Middle frontal gyrus (tissue), 1 donor: ENCODE measurements around the gene MVB12B.

Experiments used
- DNase-seq: peaks from one replicate; pipeline ENCODE4 v3.0.0-alpha.2; 2015; ENCODE audit warnings: low spot score; ENCODE audit errors: extremely low spot score

The MVB12B gene

DNA sequence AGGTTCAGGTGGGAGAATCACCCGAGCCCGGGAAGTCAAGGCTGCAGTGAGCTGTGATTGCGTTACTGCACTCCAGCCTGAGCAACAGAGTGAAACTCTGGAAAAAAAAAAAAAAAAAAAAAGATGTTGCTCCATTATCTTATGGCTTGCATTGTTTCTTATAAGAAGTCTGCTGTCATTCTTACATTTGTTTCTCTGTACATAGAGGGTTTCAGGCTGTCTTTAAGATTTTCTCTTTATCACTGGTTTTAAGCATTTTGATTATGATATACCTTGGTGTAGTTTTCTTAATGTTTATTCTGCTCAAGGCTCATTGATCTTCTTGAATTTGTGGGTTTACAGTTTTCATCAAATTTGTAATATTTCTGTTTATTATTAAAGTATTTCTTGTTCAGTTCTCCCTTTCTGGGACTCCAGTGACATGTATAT lies 35.2 kb downstream of the MVB12B start:
- DNase-seq: no peak

DNA sequence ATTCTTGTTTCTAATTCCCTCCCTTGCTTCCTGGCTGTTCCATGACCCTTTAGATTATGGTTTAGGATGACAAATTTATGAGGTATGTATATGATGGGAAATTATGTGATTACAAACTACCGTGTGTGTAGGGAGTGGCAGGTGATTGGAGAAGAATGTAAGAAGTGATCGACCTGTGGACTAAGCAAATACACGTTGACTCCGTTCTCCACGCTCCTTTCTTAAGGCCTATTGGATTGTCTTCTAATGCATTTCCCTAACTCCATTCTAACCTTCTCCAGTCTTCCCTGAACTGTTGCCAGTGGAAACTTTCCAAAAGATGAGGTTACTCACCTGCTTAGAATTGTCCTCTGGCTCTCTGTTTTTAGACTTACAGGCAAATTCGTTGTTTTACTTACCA lies 36.6 kb downstream of the MVB12B start:
- no peak for DNase-seq

DNA sequence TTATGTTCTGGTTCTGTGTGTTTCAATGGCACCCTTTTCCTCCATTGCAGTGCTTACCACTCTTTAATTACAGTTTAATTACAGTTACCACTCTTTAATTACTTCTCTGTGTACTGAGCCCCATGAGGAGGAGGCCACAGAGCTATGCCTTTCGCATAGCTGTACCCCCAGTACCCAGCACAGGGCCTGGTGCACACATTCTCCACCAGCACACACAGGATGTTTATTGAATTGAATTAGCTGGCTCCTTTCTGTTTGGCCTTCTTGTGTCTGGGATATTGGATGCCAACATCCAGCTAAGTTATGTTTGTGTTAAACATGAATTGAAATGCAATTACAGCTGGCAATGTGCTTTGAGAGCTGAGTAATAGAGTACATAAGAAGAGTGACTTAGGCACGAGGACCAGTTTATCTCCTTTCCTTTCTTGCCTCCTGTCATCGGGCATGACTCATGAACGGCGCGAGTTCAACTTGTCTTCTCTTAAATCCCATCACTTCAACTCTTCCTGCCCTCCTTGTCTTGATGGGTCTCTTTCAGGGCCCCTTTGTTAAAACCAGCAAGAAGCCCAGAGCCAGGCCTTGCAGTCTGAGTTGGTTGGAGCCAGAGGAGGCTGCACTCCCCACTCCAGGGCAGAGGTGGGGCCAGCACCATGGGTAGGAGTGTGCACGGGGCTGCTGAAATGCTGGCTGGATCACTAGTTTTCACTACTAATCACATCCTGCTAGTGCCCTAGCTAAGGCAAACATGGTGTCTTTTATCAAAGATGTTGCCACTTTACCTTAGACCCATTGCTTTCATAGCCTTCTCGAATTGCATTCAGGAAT lies 37.4 kb downstream of the MVB12B start:
- no peak for DNase-seq

DNA sequence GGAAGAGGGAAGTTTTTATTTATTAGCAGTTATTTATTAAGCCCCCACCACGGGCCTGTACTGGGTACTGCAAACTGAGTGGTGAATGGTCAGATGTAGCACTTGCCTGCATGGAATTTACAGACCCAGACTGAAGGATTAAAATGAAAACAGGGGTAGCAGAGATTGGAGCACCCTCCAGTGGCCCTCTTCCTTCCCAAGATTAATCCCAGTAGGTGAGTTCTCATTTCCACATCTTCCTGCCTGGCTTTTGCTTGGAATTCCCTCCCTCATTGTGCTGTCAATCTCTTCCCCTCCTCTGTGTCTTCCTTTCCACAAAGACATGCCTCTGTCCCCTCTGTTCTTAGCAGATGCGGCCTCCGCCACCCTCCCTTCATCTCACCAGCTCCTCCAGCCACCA lies 39.2 kb downstream of the MVB12B start:
- no peak for DNase-seq

DNA sequence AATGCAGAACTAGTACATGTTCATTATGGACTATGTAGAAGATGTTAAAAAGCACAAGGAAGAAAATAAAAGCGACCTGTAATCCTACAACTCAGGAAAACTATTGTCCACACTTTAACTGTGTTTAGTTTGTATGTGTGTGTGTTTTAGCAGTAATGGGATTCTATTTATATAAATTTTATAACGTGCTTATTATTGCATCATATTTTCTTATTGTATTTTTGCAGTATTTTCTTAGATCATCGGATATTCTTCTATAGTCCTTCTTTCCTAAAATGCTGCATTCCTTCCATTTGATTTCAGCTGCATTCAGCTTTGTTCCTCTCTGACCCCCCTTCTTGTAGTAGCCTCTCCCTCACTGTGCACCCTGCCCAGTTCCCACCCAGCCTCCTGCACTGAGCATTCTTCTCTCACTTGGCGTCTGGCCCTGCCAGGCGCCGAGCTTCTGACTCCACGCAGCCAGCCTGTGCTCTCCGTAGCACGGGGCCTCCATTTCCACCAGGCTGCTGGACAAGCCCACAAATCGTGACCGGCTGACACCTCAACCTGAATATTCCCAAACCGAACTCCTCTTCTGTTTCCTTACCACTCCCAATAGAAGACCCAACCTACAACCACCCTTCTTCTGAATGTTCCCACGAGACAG lies 39.9 kb downstream of the MVB12B start:
- DNase-seq: peak; percentile 69

DNA sequence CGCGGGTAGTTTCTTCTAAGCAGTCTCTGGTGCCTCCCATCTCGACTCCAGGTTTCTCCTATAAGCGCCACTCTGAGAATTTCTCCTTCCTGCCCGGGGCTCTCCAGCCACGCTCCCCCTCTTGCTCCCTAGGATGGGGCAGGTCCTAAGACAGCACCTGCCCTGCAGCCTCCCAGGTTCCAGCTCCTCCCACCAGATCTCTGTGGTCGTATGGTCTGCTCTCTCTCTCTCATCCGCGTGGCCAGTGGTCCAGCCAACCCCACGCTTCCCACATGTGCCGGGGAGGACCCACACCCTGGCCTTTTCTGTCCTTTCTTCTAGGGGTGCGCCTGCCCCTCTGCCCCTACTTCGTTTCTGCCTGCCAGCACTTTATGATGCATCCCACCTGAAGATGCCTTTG lies 40.5 kb downstream of the MVB12B start:
- DNase-seq: no peak

DNA sequence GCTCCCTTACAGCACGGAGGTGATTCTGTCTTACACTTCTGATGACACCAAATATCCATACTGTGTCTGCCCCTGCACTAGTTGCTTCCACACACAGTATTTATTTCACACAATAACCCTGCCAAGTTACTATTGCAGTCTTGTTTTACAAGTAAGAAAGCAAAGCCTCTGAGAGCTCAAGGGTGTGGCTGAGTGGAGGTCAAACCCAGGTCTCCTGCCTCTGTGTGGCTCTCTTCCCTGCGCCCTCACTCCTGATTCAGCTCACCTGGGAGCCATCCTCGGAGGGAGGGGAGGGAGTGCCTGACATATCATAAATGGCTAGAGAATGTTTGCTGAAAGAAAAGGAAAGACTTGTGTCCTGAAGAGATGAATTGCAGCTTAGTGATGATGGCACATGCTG lies 41.0 kb downstream of the MVB12B start:
- no peak for DNase-seq

DNA sequence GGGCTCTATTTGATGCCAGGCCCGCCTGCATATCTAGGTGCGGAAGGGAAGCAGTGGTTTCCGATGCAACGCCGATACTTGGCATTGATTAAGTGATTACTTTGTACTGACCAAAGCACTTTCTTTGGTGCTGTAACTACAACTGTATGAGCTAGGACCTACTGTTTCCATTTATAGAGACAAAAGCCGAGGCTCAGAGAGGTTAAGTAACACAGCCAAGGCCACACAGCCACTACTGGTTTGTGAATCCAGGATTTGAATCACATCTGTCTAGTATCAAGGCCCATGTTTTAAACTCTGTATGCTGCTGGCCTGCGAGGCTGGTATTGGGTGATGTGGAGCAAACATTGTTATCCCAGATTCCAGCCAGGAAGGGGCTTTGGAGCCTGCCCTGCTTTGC lies 41.4 kb downstream of the MVB12B start:
- DNase-seq: no peak

DNA sequence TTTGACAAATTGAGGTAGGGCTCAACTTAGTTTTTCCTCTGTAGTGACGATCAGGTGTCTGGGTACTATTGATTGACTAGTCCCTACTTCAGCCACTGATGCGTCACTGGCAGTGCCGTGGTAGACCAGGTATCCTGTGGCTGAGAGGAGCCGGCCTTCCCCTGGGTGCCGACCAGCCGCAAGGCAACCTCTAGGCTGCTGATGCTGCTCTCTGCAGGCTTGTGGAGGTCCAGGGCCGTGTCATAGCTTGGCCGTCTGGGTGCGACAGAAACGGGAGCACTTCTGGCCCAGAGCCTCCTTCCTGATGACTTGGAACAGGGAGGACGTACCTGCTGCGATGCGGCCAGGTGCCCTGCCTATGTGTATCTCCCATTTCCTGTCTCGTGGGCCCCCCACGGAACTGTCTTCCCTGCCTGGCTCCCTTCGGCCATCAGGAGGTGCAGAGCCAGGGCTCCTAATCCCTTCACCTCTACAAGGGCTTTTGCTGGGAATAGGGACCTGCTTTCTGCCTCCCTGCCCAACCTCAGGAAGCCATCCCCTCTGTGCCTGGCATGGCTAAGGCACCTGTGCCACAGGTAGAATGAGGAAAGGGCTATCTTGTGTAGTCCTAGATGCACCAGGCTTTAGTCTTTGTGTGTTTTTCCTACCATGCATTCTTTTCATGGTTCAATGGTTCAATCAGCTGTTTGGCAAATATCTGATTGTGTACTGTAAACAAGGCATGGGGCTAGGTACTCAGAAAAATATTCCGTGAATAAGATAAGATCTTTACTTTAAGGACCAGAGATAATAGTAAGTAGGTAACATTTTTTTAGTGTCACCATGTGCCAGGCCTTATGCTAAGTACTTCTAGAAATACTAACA lies 44.6 kb downstream of the MVB12B start:
- DNase-seq: no peak

DNA sequence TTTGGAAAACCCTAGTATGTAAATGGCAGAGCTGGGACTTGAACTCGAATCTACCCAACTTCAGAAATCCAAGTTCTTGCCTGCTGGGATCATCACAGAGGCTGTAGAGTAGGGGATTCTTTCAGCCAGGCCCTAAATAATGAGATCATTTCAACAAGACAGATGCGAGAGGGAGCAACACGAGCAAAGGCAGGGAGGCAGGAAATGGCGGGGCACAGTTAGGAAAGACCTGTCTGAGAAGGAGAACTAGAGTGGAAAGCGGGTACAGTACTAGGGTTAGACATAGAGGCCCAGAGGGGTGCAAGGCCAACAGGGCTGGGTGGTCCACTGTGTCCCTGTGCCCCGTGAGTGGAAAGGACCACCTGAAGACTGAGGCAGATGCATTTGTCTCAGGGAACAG lies 46.1 kb downstream of the MVB12B start:
- DNase-seq: no peak

DNA sequence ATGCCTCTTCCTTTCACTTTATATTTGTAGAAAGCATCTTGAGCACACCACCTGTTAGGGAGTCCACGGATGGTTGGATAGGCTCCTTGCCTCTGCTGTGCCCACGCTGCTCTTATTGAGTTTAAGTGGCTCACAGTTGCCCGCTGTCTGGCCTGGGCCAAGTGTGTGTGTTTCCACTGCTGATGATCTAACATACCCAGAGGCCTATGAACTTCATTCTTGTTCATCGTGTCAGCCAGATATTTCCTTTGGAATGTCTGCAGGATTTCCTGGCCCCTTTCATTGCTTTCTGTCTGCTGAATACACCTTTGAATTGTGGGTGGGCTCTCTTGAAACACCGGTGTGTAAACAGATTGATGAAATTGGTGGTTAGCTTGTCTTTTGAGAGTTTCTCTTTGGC lies 46.6 kb downstream of the MVB12B start:
- DNase-seq: no peak

DNA sequence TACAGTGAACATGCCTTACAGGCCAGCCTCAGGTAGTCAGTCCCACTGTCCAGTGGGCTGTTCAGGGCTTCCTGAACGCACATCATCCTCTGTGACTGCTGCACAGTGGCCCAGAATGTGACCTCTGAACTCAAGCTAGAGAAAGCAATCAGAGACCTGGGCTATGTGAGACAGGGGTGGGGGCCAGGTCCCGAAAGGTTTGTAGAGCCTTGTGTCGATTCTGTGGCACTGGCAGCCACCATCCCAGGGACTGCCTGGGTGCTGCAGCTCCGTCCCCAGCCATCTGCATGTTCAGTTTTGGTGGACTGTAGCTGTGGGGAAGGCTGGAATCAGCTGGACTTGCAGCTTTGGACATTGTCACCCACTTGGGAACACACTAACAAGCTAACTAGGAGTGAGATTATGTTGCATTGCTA lies 47.7 kb downstream of the MVB12B start:
- DNase-seq: no peak

DNA sequence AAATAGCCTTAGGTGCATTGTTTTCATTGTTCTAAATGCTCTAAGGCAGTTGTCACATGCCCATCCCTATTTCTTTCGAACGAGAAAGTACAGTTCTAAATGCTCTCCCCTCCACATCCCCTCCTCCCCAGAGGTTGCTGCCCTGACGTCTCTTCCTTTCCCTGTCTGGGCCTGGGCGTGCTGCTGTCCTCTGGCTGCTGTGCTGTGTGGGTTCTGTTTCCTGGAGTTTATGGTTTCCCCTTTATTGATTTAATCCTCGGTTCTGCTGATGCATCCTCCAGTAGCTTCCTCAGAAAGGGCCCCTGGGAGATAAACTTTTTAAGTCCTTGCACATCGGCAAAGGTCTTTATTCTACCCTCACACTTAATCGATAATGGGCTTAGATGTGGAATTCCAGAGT lies 48.8 kb downstream of the MVB12B start:
- DNase-seq: no peak

DNA sequence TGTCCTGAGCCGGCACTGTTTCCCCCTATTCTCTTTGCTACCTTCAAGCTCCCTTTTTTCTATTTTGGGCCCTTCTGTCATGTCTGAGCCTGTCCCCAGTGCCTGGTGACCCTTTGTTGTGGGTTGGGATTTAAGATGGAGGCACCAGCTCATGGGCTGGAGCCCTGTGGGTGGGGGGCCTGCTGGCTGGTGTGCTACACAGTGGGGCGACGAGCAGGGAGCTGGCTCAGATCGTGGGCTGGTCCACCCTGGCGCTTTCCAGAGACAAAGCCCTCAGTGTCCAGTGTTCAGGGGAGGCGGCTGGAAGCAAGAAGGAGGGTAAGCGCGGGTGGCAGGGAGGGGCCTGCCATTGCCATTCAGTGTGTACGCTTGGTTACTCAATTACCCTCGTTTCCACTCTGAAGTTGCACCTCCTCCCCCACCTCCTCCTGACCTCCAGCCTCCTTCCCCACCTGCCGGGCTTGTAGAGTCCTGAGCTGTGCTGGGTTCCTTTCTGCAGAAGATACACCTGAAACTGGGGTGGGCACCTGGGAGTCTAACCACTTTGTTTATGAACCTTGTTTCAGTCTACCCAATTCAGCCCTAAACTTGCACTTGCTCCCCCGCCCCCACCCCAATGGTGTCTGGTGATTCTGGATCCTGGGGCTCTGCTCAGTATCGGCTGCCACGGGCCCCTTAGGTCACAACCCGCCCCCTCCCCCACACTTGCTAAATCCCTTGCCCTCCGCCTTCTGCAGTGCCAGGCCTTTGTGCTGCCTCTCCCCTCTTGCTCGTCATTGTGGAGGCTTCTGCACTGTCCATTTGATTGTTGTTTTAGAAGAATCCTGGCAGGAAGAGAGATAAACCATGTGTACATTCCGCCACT lies 49.9 kb downstream of the MVB12B start:
- peak; percentile 71 for DNase-seq

DNA sequence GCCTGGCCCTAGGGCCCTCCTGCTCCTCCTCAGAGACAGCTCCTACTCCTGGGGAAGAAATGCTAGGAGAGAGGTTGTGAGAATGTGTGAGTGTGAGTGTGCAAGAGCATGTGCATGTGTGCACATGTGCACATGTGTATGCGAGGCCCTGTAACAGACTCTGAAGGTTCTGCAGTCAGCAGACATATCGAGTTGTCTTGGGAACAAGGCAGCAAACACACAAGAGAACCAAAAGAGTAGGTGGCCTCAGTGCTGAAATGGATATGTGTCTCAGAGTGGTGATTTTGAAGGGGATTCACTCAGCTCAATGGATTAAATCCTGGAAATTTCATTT lies 50.5 kb downstream of the MVB12B start:
- no peak for DNase-seq

DNA sequence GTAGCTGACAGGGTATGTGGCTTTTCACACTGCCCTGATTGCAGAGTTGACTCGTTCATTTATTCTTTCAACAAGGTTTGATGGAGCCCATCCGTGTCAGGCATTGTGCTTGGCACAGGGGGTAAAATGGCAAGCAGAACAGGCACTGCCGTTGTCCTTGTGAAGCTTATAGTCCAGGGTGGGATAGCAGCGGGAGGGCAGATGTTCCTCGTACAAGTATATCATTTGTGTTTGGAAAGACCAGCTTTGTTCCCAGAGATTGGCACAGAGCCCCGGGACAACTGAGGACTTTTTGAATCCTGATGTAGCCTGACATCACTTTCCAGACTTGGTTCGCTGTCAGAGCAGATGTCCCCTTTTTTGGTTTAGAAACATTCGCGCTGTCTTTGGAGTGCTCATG lies 50.9 kb downstream of the MVB12B start:
- peak; percentile 80 for DNase-seq

DNA sequence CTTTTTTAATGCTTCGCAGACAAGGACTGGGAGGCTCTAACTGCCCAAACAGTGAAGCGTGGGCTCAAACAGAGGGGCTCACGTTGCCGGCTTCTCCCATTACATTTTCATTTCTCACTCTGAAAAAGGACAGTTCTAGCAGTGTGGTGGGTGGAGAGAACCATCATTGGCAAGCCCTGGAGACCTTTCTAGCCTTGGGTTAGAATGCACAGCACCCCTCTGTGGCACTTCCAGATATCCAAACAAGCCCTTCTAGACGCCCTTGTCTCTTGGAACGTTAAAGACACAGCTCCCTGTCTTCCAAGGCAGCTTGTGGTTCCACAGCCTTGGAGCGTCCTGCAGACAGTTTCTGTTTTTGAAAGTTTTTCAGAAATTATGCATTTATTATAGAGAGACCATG lies 52.1 kb downstream of the MVB12B start:
- DNase-seq: no peak

DNA sequence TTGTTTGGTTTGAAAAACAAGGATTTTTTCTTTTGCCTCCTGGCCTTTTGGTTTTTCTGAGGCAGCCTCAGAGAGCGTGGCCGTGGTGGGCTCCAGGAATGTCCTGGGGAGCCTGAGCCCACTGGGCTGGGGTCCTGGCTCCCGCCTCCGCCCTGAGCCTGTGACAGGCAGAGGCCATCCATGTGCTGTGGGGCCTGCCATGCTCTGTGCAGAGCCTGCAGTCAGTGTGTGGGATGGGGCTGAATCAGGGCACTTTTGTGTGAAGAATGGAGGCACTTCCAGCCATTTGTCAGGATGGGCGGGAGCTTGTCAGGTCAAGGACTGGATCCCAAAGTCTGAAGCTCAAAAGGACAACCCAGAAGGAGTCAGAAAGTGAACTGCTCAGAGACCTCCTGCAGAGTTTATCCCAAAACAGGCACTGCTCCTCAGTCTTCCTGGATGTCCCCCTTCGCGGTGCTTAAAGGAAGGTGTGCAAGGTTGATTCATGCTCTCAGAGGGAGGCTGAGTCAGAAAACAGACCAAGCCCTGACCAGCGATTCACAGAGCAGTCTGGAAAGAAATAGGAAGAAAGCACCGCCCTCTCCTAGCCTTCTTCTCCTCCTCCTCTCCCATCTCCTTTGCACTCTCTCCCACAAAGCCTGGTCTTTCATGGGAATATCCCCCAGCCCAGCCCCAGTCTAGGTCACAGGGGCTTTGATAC lies 53.2 kb downstream of the MVB12B start:
- no peak for DNase-seq

DNA sequence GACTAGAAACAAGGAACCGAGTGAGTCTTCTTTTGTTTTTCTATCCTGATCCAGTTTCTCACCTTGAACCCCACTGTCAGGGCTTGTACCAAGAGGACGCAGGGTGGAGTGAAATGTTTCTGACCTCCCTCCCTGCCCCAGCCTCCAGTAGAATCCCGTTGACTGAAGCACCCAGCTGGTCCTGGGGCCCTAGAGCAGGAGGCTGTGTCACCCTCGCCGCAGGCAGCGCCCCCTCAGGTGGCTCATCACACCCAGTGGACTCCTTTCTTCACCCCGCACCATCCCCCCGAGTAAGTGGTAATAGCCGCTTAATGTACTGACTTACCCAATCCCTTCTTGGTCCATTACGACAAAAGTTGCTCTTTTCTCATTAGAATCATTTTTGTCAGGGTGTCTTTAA lies 53.8 kb downstream of the MVB12B start:
- no peak for DNase-seq

DNA sequence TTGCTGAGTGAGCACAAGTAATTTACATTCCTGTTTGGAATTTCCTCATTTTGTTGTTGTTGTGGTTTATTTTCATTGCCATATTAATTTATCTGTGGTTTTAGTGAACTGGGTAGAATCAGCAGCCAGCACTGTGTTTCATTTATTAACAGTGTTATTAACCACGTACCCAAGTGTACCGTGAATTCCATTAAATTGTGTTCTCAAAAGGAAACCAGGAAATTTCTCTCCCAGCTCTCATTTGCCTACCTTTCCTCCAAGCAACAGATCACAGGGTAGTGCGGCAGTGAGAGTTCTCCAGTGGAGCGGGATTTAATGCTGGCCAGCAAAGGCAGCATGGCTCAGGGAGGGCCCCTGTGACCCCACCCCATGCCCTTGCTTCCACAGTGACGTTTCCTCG lies 54.6 kb downstream of the MVB12B start:
- DNase-seq: no peak
